ENCODE results near the gene ZFYVE28. TPM values are rescaled to one million over a fixed set of nuclear protein-coding genes. Genes with fewer than 3 reads are reported as not detected.

ZFYVE28 gene
- total and polyA plus RNA-seq, 10 of the 15 experiments (the other 5 are each of a cell fraction or from before 2014, with no cell fraction given) = 0.06 to 1.9 (median 0.22) TPM; not detected in 1

GRCh38 chr4:2273657-2274319 is 144.7 kb downstream of the ZFYVE28 start:
- no peak overlapping the region for H3K9ac ChIP-seq (ENCODE audit: control insufficient read depth, insufficient read depth, low read length)
- in situ Hi-C loops (cut with MboI) (no loop called here), intact Hi-C loops (cut with micrococcal nuclease; ENCODE audit: unreplicated experiment) (no loop called here)
- no peaks in the 10 kb centered on the region for H3K36me3 ChIP-seq (ENCODE audit: control insufficient read depth in 2 of 2, insufficient read depth in 2 of 2, low read length in 1 of 2)
- H3K4me2 ChIP-seq (ENCODE audit: control insufficient read depth, insufficient read depth) = no peak overlapping the region
- DNase-seq (ENCODE audit: low read depth, low spot score) (no peak), FAIRE-seq (no peak), ATAC-seq (no peak)
- no peak overlapping the region for H2AFZ ChIP-seq (ENCODE audit: control insufficient read depth, low read depth, low read length)
- CTCF ChIA-PET = no interaction called here
- H3K27me3 ChIP-seq (replicated peaks in 1 of 2; ENCODE audit: control insufficient read depth in 2 of 2, insufficient read depth in 2 of 2, low read length in 1 of 2) = no peaks in the 10 kb centered on the region
- RAD21 ChIA-PET (ENCODE audit: unreplicated experiment) = no interaction called here
- H3K79me2 ChIP-seq (ENCODE audit: control insufficient read depth, insufficient read depth, low read length) = no peaks in the 10 kb centered on the region
- H3K4me1 ChIP-seq (ENCODE audit: control insufficient read depth, insufficient read depth, low read length) = no peaks in the 10 kb centered on the region
- no peaks in the 10 kb centered on the region for H4K20me1 ChIP-seq (ENCODE audit: control insufficient read depth, insufficient read depth)
- H3K9me3 ChIP-seq (replicated peaks; ENCODE audit: control insufficient read depth, insufficient read depth, low read length) = no peaks in the 10 kb centered on the region
- no TSS peak for BruUV-seq (replicated peaks)
- 38% methylated on average over 20 of the region's 24 CpGs for WGBS (ENCODE audit: insufficient coverage, insufficient replicate concordance, low lambda C conversion rate, missing lambda C conversion rate)
- no peak overlapping the region for H3K27ac ChIP-seq (ENCODE audit: control insufficient read depth, insufficient read depth)
- no peak for TF ChIP-seq ZNF217 (IDR thresholded peaks at IDR 0.05)
- no peak for TF ChIP-seq SREBF2 (IDR thresholded peaks at IDR 0.05; ENCODE audit: low read length)
- no peak for TF ChIP-seq TAF1 (IDR thresholded peaks at IDR 0.05; ENCODE audit: borderline replicate concordance, low read depth, low read length)
- no peak for TF ChIP-seq POLR2AphosphoS5 (IDR thresholded peaks at IDR 0.05; ENCODE audit: low read length)
- no peak for TF ChIP-seq MTA2 (IDR thresholded peaks at IDR 0.05; ENCODE audit: low read depth)
- TF ChIP-seq CBX3 (IDR thresholded peaks at IDR 0.05; ENCODE audit: borderline replicate concordance, low read depth) = no peak
- POLR2A ChIA-PET = no interaction called here
- H3K4me3 ChIP-seq = no peak overlapping the region
- SMC1A ChIA-PET (ENCODE audit: uncharacterized antibody, unreplicated experiment) = no interaction called here

GRCh38 chr4:2273221-2273620 is 145.2 kb downstream of the ZFYVE28 start:
- no peaks in the 10 kb centered on the region for H3K4me1 ChIP-seq (ENCODE audit: control insufficient read depth, insufficient read depth, low read length)
- H4K20me1 ChIP-seq (ENCODE audit: control insufficient read depth, insufficient read depth) = no peaks in the 10 kb centered on the region
- WGBS (ENCODE audit: insufficient coverage, insufficient replicate concordance, low lambda C conversion rate, missing lambda C conversion rate) = 12% methylated on average over 10 of the region's 15 CpGs
- no peak overlapping the region for H2AFZ ChIP-seq (ENCODE audit: control insufficient read depth, low read depth, low read length)
- no peaks in the 10 kb centered on the region for H3K79me2 ChIP-seq (ENCODE audit: control insufficient read depth, insufficient read depth, low read length)
- FAIRE-seq (no peak), ATAC-seq (no peak), DNase-seq (ENCODE audit: low read depth, low spot score) (no peak)
- H3K9me3 ChIP-seq (replicated peaks; ENCODE audit: control insufficient read depth, insufficient read depth, low read length) = no peaks in the 10 kb centered on the region
- RAD21 ChIA-PET (ENCODE audit: unreplicated experiment) = no interaction called here
- H3K9ac ChIP-seq (ENCODE audit: control insufficient read depth, insufficient read depth, low read length) = no peak overlapping the region
- no peak overlapping the region for H3K4me3 ChIP-seq
- H3K4me2 ChIP-seq (ENCODE audit: control insufficient read depth, insufficient read depth) = no peak overlapping the region
- intact Hi-C loops (cut with micrococcal nuclease; ENCODE audit: unreplicated experiment) = no loop called here
- in situ Hi-C loops (cut with MboI) = no loop called here
- no peaks in the 10 kb centered on the region for H3K36me3 ChIP-seq (ENCODE audit: control insufficient read depth in 2 of 2, insufficient read depth in 2 of 2, low read length in 1 of 2)
- H3K27me3 ChIP-seq (replicated peaks in 1 of 2; ENCODE audit: control insufficient read depth in 2 of 2, insufficient read depth in 2 of 2, low read length in 1 of 2) = no peaks in the 10 kb centered on the region
- BruUV-seq (replicated peaks) = no TSS peak
- POLR2A ChIA-PET = no interaction called here
- TF ChIP-seq ZSCAN29 (IDR thresholded peaks at IDR 0.05) (no peak), MEF2B (IDR thresholded peaks at IDR 0.05; ENCODE audit: partially characterized antibody, poor library complexity, severe bottlenecking) (no peak), TCF12 (IDR thresholded peaks at IDR 0.05; ENCODE audit: low read depth, low read length) (no peak), WRNIP1 (IDR thresholded peaks at IDR 0.05; ENCODE audit: borderline replicate concordance, low read depth, low read length) (no peak), ATF7 (IDR thresholded peaks at IDR 0.05; ENCODE audit: low read depth) (no peak), SUZ12 (IDR thresholded peaks at IDR 0.05; ENCODE audit: unreplicated experiment) (no peak), NFXL1 (IDR thresholded peaks at IDR 0.05; ENCODE audit: borderline replicate concordance) (no peak), CREB1 (IDR thresholded peaks at IDR 0.05; ENCODE audit: low read depth) (no peak), BACH1 (IDR thresholded peaks at IDR 0.05; ENCODE audit: borderline replicate concordance) (no peak), RBBP5 (conservative IDR thresholded peaks at IDR 0.05) (no peak), RFX5 (IDR thresholded peaks at IDR 0.05; ENCODE audit: low read depth, low read length) (no peak)
- SMC1A ChIA-PET (ENCODE audit: uncharacterized antibody, unreplicated experiment) = no interaction called here
- H3K27ac ChIP-seq (ENCODE audit: control insufficient read depth, insufficient read depth) = no peak overlapping the region
- CTCF ChIA-PET = no interaction called here

Data from GM12878 (cell line).